ENCODE data around the gene ZNRF3.
"Not testable (repeated sequence)": the region's sequence is repeated elsewhere in the genome, so short reads cannot be mapped to it uniquely, and the experiment has no call there.

The ZNRF3 gene

GRCh38 chr22:28882878-28883656, at the start of gene ZNRF3:
ZNRF3 (plus strand) TSS chr22:28883572; CDS start chr22:28883767, 195 bp downstream.
- FAIRE-seq (peak; percentile 92), DNase-seq (ENCODE audit: extremely low spot score, insufficient read length, low read depth) (peak; percentile 71)

- DNase-seq (ENCODE audit: extremely low spot score, insufficient read length, low read depth) = no peak
These were observed 47.7 kb upstream of the ZNRF3 start for GRCh38 chr22:28835630-28836189.

GRCh38 chr22:28837640-28838039, 45.7 kb upstream of the ZNRF3 start:
- DNase-seq (ENCODE audit: extremely low spot score, insufficient read length, low read depth) = no peak
- FAIRE-seq = no peak

More at GRCh38 chr22:28835630-28836189, 47.7 kb upstream of the ZNRF3 start:
- no peak for FAIRE-seq

GRCh38 chr22:28838971-28839370, 44.4 kb upstream of the ZNRF3 start:
- FAIRE-seq = no peak
- no peak for DNase-seq (ENCODE audit: extremely low spot score, insufficient read length, low read depth)

- FAIRE-seq (no peak), DNase-seq (ENCODE audit: extremely low spot score, insufficient read length, low read depth) (no peak)
These were observed 42.3 kb upstream of the ZNRF3 start for GRCh38 chr22:28841111-28841510.

GRCh38 chr22:28843633-28844032, 39.7 kb upstream of the ZNRF3 start:
- no peak for FAIRE-seq
- DNase-seq (ENCODE audit: extremely low spot score, insufficient read length, low read depth) = no peak

- not testable (repeated sequence) for FAIRE-seq; DNase-seq (ENCODE audit: extremely low spot score, insufficient read length, low read depth)
These were observed 39.1 kb upstream of the ZNRF3 start for GRCh38 chr22:28844277-28844676.

- FAIRE-seq = no peak
- DNase-seq (ENCODE audit: extremely low spot score, insufficient read length, low read depth) = no peak
These were observed 36.4 kb upstream of the ZNRF3 start for GRCh38 chr22:28846994-28847393.

GRCh38 chr22:28855355-28856094, 27.8 kb upstream of the ZNRF3 start:
- DNase-seq (ENCODE audit: extremely low spot score, insufficient read length, low read depth) = peak; percentile 50

GRCh38 chr22:28856095-28856455, 27.3 kb upstream of the ZNRF3 start:
- DNase-seq (ENCODE audit: extremely low spot score, insufficient read length, low read depth) (no peak), FAIRE-seq (no peak)

More at GRCh38 chr22:28855355-28856094, 27.8 kb upstream of the ZNRF3 start:
- FAIRE-seq = peak; percentile 93

- no peak for DNase-seq (ENCODE audit: extremely low spot score, insufficient read length, low read depth)
- no peak for FAIRE-seq
These were observed 26.1 kb upstream of the ZNRF3 start for GRCh38 chr22:28857288-28857687.

GRCh38 chr22:28864878-28865596, 18.3 kb upstream of the ZNRF3 start:
- FAIRE-seq = no peak

GRCh38 chr22:28867191-28867590, 16.2 kb upstream of the ZNRF3 start:
- DNase-seq (ENCODE audit: extremely low spot score, insufficient read length, low read depth) (no peak), FAIRE-seq (no peak)

More at GRCh38 chr22:28864878-28865596, 18.3 kb upstream of the ZNRF3 start:
- no peak for DNase-seq (ENCODE audit: extremely low spot score, insufficient read length, low read depth)

- not testable (repeated sequence) for FAIRE-seq; DNase-seq (ENCODE audit: extremely low spot score, insufficient read length, low read depth)
These were observed 15.0 kb upstream of the ZNRF3 start for GRCh38 chr22:28868389-28868788.

GRCh38 chr22:28869736-28870135, 13.6 kb upstream of the ZNRF3 start:
- FAIRE-seq = no peak

GRCh38 chr22:28873183-28873963, 10.0 kb upstream of the ZNRF3 start:
- FAIRE-seq (no peak), DNase-seq (ENCODE audit: extremely low spot score, insufficient read length, low read depth) (no peak)

More at GRCh38 chr22:28869736-28870135, 13.6 kb upstream of the ZNRF3 start:
- DNase-seq (ENCODE audit: extremely low spot score, insufficient read length, low read depth) = no peak

- DNase-seq (ENCODE audit: extremely low spot score, insufficient read length, low read depth) (no peak), FAIRE-seq (no peak)
These were observed 9.3 kb upstream of the ZNRF3 start for GRCh38 chr22:28874061-28874460.

GRCh38 chr22:28874811-28875320, 8.5 kb upstream of the ZNRF3 start:
- FAIRE-seq (no peak), DNase-seq (ENCODE audit: extremely low spot score, insufficient read length, low read depth) (no peak)

GRCh38 chr22:28882545-28882877, 861 bp upstream of the ZNRF3 start:
- no peak for DNase-seq (ENCODE audit: extremely low spot score, insufficient read length, low read depth)
- FAIRE-seq = no peak

- no peak for DNase-seq (ENCODE audit: extremely low spot score, insufficient read length, low read depth)
- FAIRE-seq = no peak
These were observed 215 bp downstream of the ZNRF3 start for GRCh38 chr22:28883657-28883916.
